Gastrocnemius medialis (tissue), 4 donors: Measurements from ENCODE around the gene KCND3.

Source experiments
- POLR2A ChIP-seq, 2 donors: fragments of 450-650 bp; IDR thresholded peaks; one replicate each; pipeline ENCODE4 v1.6.1; 2017; ENCODE audit warnings: antibody characterized with exemption in 2 of 2, mild to moderate bottlenecking in 2 of 2, moderate library complexity in 2 of 2
- TF ChIP-seq, protein P1 (sequence below), 5 experiments: fragments of 450-650 bp in 3 of 5; fragments of 200-600 bp in 2 of 5; sonication (generic) in 2 of 5; IDR thresholded peaks in 4 of 5; conservative IDR thresholded peaks in 1 of 5; 1 replicate in 4 of 5; 2 replicates in 1 of 5; pipeline ENCODE4 v1.5.1; 2016 to 2019; ENCODE audit warnings: antibody characterized with exemption in 5 of 5, mild to moderate bottlenecking in 3 of 5, moderate library complexity in 3 of 5

DNA sequence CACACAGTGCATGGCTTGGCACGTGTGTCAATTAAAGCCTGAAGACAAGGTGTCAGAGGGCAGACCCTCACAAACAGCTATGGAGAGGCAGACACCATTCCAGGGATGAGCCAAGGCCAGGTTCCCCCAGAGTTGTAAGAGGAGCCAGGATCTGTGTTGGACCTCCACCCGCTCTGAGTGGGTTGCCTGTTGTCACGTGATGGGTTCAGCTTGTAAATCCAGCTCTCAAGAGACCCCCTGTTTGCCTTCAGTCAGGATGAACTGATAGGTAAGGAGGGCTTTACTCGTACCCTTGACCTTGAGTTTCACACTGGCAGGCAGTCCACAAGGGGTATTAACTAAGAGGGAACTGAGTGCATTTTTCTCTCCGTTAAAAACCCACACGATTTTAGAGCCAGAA, 27.7 kb upstream of the KCND3 start:
- TF ChIP-seq POLR2A (IDR thresholded peaks at IDR 0.05), result no peak
- TF ChIP-seq, protein P1, sequence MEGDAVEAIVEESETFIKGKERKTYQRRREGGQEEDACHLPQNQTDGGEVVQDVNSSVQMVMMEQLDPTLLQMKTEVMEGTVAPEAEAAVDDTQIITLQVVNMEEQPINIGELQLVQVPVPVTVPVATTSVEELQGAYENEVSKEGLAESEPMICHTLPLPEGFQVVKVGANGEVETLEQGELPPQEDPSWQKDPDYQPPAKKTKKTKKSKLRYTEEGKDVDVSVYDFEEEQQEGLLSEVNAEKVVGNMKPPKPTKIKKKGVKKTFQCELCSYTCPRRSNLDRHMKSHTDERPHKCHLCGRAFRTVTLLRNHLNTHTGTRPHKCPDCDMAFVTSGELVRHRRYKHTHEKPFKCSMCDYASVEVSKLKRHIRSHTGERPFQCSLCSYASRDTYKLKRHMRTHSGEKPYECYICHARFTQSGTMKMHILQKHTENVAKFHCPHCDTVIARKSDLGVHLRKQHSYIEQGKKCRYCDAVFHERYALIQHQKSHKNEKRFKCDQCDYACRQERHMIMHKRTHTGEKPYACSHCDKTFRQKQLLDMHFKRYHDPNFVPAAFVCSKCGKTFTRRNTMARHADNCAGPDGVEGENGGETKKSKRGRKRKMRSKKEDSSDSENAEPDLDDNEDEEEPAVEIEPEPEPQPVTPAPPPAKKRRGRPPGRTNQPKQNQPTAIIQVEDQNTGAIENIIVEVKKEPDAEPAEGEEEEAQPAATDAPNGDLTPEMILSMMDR (IDR thresholded peaks at IDR 0.05 in 4 of 5, conservative IDR thresholded peaks at IDR 0.05 in 1 of 5), result no peak
